Esophagus muscularis mucosa (tissue), 4 donors: Measurements from ENCODE around the gene PCDHGA4. TPM values are rescaled to one million over a fixed set of nuclear protein-coding genes. Genes with fewer than 3 reads are reported as not detected.
A peak's percentile ranks its signal among the peaks of the same experiment; 100 is the strongest.

Experiments
- DNase-seq: peaks from one replicate; pipeline ENCODE4 v3.0.0-alpha.2; 2017; ENCODE audit errors: extremely low spot score
- H3K27ac ChIP-seq, 4 donors: fragments of 200-600 bp; sonication (generic); replicated peaks in 1 of 4; 1 replicate in 3 of 4; 2 replicates in 1 of 4; pipeline ENCODE4 v1.5.1; 2016 to 2019; ENCODE audit warnings: mild to moderate bottlenecking in 1 of 4
- H3K27me3 ChIP-seq, 4 donors: fragments of 200-600 bp; sonication (generic); one replicate each; pipeline versions ENCODE4 v1.5.1 to v1.6.0; 2016 to 2019
- H3K36me3 ChIP-seq, 4 donors: fragments of 200-600 bp; sonication (generic); one replicate each; pipeline ENCODE4 v1.5.1; 2016 to 2019
- H3K4me1 ChIP-seq, 4 donors: fragments of 200-600 bp; sonication (generic); one replicate each; pipeline ENCODE4 v1.5.1; 2016 to 2019
- H3K4me3 ChIP-seq, 4 donors: fragments of 200-600 bp; sonication (generic); 1 replicate in 2 of 4; 2 replicates in 2 of 4; pipeline ENCODE4 v1.5.1; 2016 to 2019; ENCODE audit warnings: mild to moderate bottlenecking in 4 of 4, moderate library complexity in 1 of 4
- H3K9me3 ChIP-seq, 4 donors: fragments of 200-600 bp; sonication (generic); 1 replicate in 3 of 4; 2 replicates in 1 of 4; pipeline ENCODE4 v1.5.1; 2016 to 2019
- CTCF ChIP-seq, 3 experiments: fragments of 200-600 bp in 2 of 3; fragments of 450-650 bp in 1 of 3; sonication (generic) in 2 of 3; IDR thresholded peaks; one replicate each; pipeline ENCODE4 v1.5.1; 2017 to 2019; ENCODE audit warnings: antibody characterized with exemption in 3 of 3, mild to moderate bottlenecking in 2 of 3, moderate library complexity in 1 of 3
- EP300 ChIP-seq: sonication (generic); formaldehyde crosslinking; IDR thresholded peaks from one replicate; pipeline ENCODE4 v1.6.1; 2017; ENCODE audit warnings: antibody characterized with exemption
- POLR2A ChIP-seq: fragments of 450-650 bp; IDR thresholded peaks from one replicate; pipeline ENCODE4 v1.6.1; 2017; ENCODE audit warnings: antibody characterized with exemption, moderate library complexity, mild to moderate bottlenecking, low read depth
- POLR2AphosphoS5 ChIP-seq, 2 donors: sonication (generic); formaldehyde crosslinking; IDR thresholded peaks; one replicate each; pipeline ENCODE4 v1.6.1; 2017; ENCODE audit warnings: antibody characterized with exemption in 2 of 2
- WGBS: methylation state at CpG from one replicate; pipeline ENCODE4 v1.1.5; 2018; 5-methylcytosine and 5-hydroxymethylcytosine counted together
- intact Hi-C: fragments of 100-400 bp; cut with DNase I; formaldehyde crosslinking; loops from one replicate; pipeline ENCODE4 v1.15.1; 2023
- total RNA-seq, 4 donors: library from RNA; depleted of rRNA; stranded (reverse); fragments of >200 nt; gene quantifications; one replicate each; pipeline versions ENCODE4 v1.1.0 to v1.2.1, GENCODE V29; 2016

PCDHGA4 gene
- total RNA-seq, 4 donors from 2014 or later = 3.6 to 7.9 (median 4.6) TPM

DNA sequence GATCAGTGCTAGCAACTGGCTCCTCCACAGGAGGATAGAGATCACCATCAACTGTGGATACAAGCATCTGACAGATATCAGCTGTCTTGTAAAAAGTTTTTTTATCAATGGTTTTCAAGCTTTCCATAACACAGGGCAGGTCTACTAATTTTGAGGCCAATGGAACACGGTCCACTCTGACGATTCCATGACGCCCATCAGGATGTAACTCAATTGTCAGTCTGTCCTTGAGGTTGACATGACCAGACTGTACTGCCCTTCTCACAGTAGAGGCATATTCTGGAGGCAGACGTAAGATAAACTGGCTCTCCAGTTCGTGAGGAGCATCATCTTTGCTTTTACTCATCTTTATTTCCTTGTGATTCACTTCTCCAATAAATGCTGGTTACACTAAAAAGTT is 35.1 kb upstream of the PCDHGA4 start:
- DNase-seq = no peak
- intact Hi-C loops = loop anchor here (5.0 kb wide), 1 partner anchor 238 kb away; no protein-coding TSS in a partner anchor
- H3K27ac ChIP-seq = peak overlapping the region in 1 of 4 donors; percentile 90
- H3K4me1 ChIP-seq = peaks cover 4 to 11% (median 7%) of the 10 kb centered on the region in 4 donors
- 68% methylated on average over 5 of the region's 5 CpGs for WGBS
- peaks cover 23 to 76% (median 62%) of the 10 kb centered on the region in 4 donors for H3K9me3 ChIP-seq
- H3K36me3 ChIP-seq = peaks cover 18 to 46% (median 42%) of the 10 kb centered on the region in 4 donors
- no peak for TF ChIP-seq EP300
- TF ChIP-seq POLR2AphosphoS5 (IDR thresholded peaks at IDR 0.05) = no peak
- TF ChIP-seq CTCF (IDR thresholded peaks at IDR 0.05) = no peak
- no peak for TF ChIP-seq POLR2A
- H3K27me3 ChIP-seq = no peaks in the 10 kb centered on the region
- H3K4me3 ChIP-seq = peak overlapping the region; percentile 58 to 74 (median 70)

- Histone ChIP-seq H3K27me3 (no peaks in the 10 kb centered on the region), H3K4me3 (peak within 1 kb of the TSS; percentile 58 to 74 (median 70)), H3K27ac (peak within 1 kb of the TSS; percentile 90 to 92 (median 92)), H3K36me3 (peaks cover 18 to 44% (median 40%) of the 10 kb centered on the region in 4 donors), H3K4me1 (peaks cover 4 to 11% (median 7%) of the 10 kb centered on the region in 4 donors), H3K9me3 (peaks cover 23 to 68% (median 54%) of the 10 kb centered on the region in 4 donors)
- DNase-seq = peak; percentile 95
- 2% methylated on average over 57 of the region's 67 CpGs for WGBS
- intact Hi-C loops = loop anchor here (5.0 kb wide), 1 partner anchor 237 kb away; no protein-coding TSS in a partner anchor
- peak; percentile 95 to 98 for TF ChIP-seq POLR2AphosphoS5 (IDR thresholded peaks at IDR 0.05)
- TF ChIP-seq POLR2A = peak; percentile 90
- TF ChIP-seq CTCF (IDR thresholded peaks at IDR 0.05) = peak; percentile 64 to 80 (median 70)
- TF ChIP-seq EP300 = no peak
Measured at GRCh38 chr5:141320225-141321169, 34.3 kb upstream of the PCDHGA4 start, which contains the start of gene TAF7. TAF7 (minus strand) TSS chr5:141320784; CDS start chr5:141320044, 740 bp downstream.

DNA sequence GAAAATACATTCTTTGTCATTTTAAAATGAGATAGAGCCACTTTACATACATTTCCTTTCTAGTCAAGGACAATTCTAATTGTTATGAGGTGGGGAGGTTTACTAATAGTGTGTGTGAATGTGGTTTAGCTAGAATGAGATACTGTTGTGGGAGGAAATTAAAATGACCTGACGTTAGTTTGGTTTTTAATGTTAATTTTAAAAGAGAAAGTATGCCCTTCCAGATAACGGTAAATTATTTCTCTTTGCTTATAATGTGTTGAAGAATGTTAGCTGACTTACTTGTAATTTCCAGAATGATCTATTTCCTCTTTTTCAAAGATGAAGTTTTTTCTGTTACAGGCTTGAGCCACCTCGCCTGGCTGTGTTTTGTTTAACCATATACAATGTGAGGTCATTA is 32.6 kb upstream of the PCDHGA4 start:
- H3K9me3 ChIP-seq = peaks cover 23 to 64% (median 42%) of the 10 kb centered on the region in 4 donors

More for the DNA sequence above, 32.6 kb upstream of the PCDHGA4 start:
- H3K4me1 ChIP-seq = peaks cover 4 to 21% (median 9%) of the 10 kb centered on the region in 4 donors
- H3K36me3 ChIP-seq = peaks cover 17 to 26% (median 23%) of the 10 kb centered on the region in 4 donors
- H3K4me3 ChIP-seq = no peak overlapping the region
- H3K27me3 ChIP-seq = no peaks in the 10 kb centered on the region
- DNase-seq = no peak
- no peak for TF ChIP-seq EP300
- no peak for TF ChIP-seq POLR2A
- no peak for TF ChIP-seq CTCF (IDR thresholded peaks at IDR 0.05)
- intact Hi-C loops = loop anchor here (5.0 kb wide), 1 partner anchor 235 kb away; no protein-coding TSS in a partner anchor
- H3K27ac ChIP-seq = no peak overlapping the region
- 94% methylated on average over 3 of the region's 3 CpGs for WGBS
